ENCODE data around the gene ANKRD37. TPM values are rescaled to one million over a fixed set of nuclear protein-coding genes. Genes with fewer than 3 reads are reported as not detected.

The ANKRD37 gene
- total RNA-seq, 4 donors from 2014 or later: 6.7 to 16.5 (median 9.8) TPM

DNA sequence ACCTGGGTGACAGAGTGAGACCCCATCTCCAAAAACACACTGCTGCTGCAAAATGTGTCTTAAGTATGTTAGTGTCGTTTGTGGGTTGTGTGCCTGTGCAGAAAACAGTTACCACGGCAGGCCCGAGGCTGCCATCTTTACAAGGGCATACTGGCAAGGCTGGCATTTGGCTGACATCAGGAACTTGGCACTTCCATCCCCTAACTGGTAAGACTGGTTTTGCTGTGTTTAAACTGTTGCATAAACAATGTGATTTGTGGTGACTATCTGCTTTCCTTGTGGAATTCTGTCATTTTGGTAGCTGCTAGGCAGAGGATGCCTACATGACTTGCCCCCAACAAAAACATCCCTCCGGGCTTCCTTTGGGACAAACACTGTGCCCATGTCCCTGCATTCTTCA is 13.2 kb upstream of the ANKRD37 start:
- Histone ChIP-seq H3K27me3 (no peaks in the 10 kb centered on the region), H3K4me1 (peaks cover 0 to 9% (median 0%) of the 10 kb centered on the region in 3 donors), H3K27ac (no peak overlapping the region), H3K9me3 (no peaks in the 10 kb centered on the region), H3K4me3 (no peak overlapping the region), H3K36me3 (no peaks in the 10 kb centered on the region)
- TF ChIP-seq POLR2A (IDR thresholded peaks at IDR 0.05) (no peak), POLR2AphosphoS5 (IDR thresholded peaks at IDR 0.05) (no peak), EP300 (IDR thresholded peaks at IDR 0.05) (no peak)
- TF ChIP-seq, protein P1, sequence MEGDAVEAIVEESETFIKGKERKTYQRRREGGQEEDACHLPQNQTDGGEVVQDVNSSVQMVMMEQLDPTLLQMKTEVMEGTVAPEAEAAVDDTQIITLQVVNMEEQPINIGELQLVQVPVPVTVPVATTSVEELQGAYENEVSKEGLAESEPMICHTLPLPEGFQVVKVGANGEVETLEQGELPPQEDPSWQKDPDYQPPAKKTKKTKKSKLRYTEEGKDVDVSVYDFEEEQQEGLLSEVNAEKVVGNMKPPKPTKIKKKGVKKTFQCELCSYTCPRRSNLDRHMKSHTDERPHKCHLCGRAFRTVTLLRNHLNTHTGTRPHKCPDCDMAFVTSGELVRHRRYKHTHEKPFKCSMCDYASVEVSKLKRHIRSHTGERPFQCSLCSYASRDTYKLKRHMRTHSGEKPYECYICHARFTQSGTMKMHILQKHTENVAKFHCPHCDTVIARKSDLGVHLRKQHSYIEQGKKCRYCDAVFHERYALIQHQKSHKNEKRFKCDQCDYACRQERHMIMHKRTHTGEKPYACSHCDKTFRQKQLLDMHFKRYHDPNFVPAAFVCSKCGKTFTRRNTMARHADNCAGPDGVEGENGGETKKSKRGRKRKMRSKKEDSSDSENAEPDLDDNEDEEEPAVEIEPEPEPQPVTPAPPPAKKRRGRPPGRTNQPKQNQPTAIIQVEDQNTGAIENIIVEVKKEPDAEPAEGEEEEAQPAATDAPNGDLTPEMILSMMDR (IDR thresholded peaks at IDR 0.05): no peak
- WGBS, 2 donors (ENCODE audit: low coverage in 1 of 2): 60% methylated on average over 3 of the region's 4 CpGs; no CpG with 5 or more reads in 1 of the 2 donors
- no peak for ATAC-seq

DNA sequence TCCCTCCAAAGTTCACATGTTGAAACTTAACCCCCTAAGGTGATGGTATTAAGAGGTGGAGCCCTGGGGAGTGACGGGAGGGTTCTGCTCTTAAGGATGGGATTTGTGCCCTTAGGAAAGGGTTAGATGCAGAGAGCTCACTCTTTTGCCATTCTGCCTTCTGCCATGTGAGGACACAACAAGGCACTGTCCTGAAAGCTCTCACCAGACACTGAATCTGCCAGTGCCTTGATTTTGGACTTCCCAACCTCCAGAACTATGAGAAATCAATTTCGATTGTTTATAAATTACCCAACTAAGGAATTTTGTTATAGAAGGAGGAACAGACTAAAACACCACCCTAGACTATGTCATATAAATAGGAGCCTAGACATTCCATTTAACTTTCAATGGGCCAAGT is 12.6 kb upstream of the ANKRD37 start:
- ATAC-seq: no peak
- 83 to 86% methylated on average over 2 of the region's 2 CpGs for WGBS, 2 donors (ENCODE audit: low coverage in 1 of 2)
- Histone ChIP-seq H3K27me3 (no peaks in the 10 kb centered on the region), H3K36me3 (no peaks in the 10 kb centered on the region), H3K4me3 (no peak overlapping the region), H3K9me3 (no peaks in the 10 kb centered on the region), H3K4me1 (peaks cover 0 to 9% (median 0%) of the 10 kb centered on the region in 3 donors), H3K27ac (no peak overlapping the region)
- TF ChIP-seq, protein P1 (IDR thresholded peaks at IDR 0.05): no peak
- TF ChIP-seq POLR2A (IDR thresholded peaks at IDR 0.05) (no peak), EP300 (IDR thresholded peaks at IDR 0.05) (no peak)

DNA sequence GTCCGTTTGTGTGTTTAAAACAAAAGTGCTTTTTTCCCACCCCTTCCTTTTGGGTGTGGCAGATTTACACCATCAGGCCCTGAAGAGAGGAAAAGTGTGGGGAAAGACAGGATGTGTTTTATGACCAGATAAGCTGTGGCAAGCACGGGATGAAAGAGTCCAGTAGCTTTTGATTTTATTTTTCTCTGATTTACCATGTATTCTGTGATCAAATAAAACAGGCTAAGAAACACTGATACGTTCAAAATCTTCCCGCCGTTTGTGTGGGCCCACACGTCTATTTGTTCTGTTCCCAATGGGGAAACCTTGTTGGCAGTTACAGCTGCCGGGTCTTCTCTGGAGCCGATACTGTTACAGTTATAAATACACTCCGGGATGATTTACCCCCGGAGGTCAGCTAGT is 11.7 kb upstream of the ANKRD37 start:
- WGBS, 2 donors (ENCODE audit: low coverage in 1 of 2): 32% methylated on average over 9 to 10 of the region's 10 CpGs
- H3K27ac ChIP-seq: peak overlapping the region in 1 of 4 donors; percentile 25
- H3K36me3 ChIP-seq: no peaks in the 10 kb centered on the region
- peaks cover 0 to 9% (median 0%) of the 10 kb centered on the region in 3 donors for H3K4me1 ChIP-seq
- no peaks in the 10 kb centered on the region for H3K9me3 ChIP-seq
- TF ChIP-seq POLR2AphosphoS5 (IDR thresholded peaks at IDR 0.05) (no peak), POLR2A (IDR thresholded peaks at IDR 0.05) (no peak), EP300 (IDR thresholded peaks at IDR 0.05) (no peak)
- TF ChIP-seq, protein P1 (IDR thresholded peaks at IDR 0.05): no peak
- no peak for ATAC-seq
- no peaks in the 10 kb centered on the region for H3K27me3 ChIP-seq
- no peak overlapping the region for H3K4me3 ChIP-seq

DNA sequence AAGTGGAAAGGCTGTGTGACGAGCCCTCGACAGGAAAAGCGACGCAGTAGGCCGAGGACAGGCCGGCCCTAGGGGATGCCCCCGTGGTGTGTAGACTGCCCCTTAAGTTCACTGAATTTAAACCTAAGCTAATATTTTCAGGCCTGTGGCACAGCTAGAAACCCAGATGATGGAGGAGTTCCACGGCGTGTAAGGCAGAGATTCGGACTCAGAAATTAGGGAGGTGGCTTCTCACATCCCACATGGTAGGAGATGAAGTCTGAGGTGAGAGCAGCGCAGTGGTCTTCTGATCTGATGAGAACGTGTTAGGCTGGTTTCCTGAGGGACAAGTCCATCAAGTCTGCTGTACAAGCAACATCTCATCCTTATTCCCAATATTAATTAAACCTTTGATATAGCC is 8.7 kb upstream of the ANKRD37 start:
- WGBS, 2 donors (ENCODE audit: low coverage in 1 of 2): 90 to 100% methylated on average over 1 to 10 of the region's 12 CpGs
- no peaks in the 10 kb centered on the region for H3K9me3 ChIP-seq
- TF ChIP-seq, protein P1 (IDR thresholded peaks at IDR 0.05): no peak
- TF ChIP-seq POLR2A (IDR thresholded peaks at IDR 0.05) (no peak), POLR2AphosphoS5 (IDR thresholded peaks at IDR 0.05) (no peak), EP300 (IDR thresholded peaks at IDR 0.05) (no peak)
- H3K27me3 ChIP-seq: no peaks in the 10 kb centered on the region
- no peaks in the 10 kb centered on the region for H3K36me3 ChIP-seq
- peaks cover 0 to 9% (median 0%) of the 10 kb centered on the region in 3 donors for H3K4me1 ChIP-seq
- H3K27ac ChIP-seq: no peak overlapping the region
- H3K4me3 ChIP-seq: no peak overlapping the region
- no peak for ATAC-seq

DNA sequence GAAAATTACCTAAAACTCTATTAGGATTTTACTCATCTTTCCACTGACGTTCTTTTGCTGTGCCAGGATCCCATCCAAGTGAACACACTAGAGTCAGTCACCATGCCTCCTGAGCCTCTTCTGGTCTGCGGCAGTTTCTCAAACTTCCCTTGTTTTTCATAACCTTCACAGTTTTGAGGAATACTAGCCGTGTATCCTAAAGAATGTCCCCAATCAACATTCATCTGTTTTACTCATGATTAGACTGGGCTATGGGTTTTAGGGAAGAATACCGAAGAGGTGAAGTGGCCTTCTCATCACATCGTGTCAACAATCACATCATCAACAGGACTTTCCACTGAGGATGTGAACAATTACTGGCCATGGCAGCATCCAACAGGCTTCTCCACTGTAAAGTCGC is 5.7 kb upstream of the ANKRD37 start:
- H3K9me3 ChIP-seq: no peaks in the 10 kb centered on the region
- 80 to 94% methylated on average over 6 of the region's 6 CpGs for WGBS, 2 donors (ENCODE audit: low coverage in 1 of 2)

More for the DNA sequence above, 5.7 kb upstream of the ANKRD37 start:
- ATAC-seq: no peak
- H3K27ac ChIP-seq: no peak overlapping the region
- H3K4me1 ChIP-seq: peaks cover 0 to 13% (median 0%) of the 10 kb centered on the region in 3 donors
- H3K27me3 ChIP-seq: no peaks in the 10 kb centered on the region
- H3K36me3 ChIP-seq: no peaks in the 10 kb centered on the region
- H3K4me3 ChIP-seq: no peak overlapping the region
- TF ChIP-seq POLR2AphosphoS5 (IDR thresholded peaks at IDR 0.05) (no peak), POLR2A (IDR thresholded peaks at IDR 0.05) (no peak), EP300 (IDR thresholded peaks at IDR 0.05) (no peak)
- TF ChIP-seq, protein P1 (IDR thresholded peaks at IDR 0.05): no peak
